DMS79 (cell line): ENCODE data around the gene MCF2L.
"Not testable (repeated sequence)": the region's sequence is repeated elsewhere in the genome, so short reads cannot be mapped to it uniquely, and the experiment has no call there.

Experiments used
- DNase-seq: peaks from one replicate; lab custom pipeline; 2025; lab: John Stamatoyannopoulos, UW

MCF2L gene

DNA sequence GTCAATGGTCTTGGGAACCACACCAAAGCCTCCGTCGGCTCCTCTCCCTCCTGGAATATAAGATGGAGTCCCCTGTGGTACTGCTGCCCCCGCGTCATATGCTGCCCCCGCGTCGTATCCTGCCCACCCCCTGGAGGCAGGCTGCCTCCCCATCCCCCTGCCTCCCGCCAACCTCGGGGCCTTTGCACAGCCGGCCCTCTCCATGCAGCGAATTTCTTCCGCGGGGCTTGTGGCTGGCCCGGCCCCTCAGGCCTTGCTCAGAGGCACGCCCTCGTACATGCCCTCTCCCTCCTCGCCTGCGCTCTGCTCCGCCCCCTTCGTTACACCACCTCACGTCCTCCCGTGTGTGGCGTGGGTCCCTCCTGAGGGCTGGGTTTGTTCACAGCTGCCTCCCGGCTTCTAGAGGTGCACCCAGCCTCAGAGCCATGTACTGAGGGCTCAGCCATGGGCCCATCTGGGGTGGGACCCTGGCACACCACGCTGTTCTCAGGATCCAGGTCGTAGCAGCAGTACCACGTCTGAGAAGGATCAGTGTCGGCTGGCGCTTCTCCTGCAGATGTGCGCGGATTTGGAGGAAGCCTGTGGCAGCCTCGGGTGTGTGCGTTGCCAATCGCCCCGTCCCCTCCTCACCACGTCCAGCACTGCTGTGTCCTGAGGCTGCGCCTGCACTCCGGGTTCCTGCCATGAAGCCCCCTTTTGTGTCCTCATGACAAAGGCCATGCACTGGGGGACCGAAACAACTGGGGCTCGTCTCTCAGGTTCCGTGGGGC lies 47.7 kb downstream of the MCF2L start:
- DNase-seq, result no peak

DNA sequence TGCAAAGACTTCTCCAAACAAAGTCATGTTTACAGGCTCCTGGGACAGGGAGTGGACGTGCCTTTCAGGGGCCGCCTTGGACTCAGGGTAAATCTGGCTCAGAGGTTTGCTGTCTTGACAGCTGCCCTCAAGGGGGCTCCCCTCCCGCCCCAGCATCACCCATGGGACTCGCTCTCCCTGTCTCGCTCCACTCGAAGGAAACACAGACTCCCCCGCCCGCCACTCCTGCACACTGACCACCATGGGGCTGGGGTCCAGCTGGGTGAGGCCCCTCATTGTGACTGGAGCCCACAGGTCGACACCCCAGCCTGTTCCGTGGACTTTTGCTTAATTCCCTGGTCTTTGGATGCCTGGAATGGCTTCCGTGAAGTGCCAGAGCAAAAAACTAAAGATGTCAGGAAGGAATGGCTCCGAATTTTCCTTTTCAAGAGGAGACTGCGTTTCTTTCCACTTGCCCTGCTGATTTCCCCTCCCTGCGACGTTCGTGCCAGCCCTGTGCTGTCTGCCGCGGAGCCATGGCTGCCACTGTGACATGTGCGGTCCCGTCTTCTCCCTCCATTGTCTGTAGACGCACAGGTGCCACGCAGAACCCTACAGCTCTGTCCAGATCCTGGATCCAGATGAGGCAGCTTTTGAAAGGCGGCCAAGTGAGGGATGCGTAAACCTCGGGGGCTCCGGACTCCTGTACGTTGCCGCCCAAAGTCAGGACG lies 48.6 kb downstream of the MCF2L start:
- no peak for DNase-seq

DNA sequence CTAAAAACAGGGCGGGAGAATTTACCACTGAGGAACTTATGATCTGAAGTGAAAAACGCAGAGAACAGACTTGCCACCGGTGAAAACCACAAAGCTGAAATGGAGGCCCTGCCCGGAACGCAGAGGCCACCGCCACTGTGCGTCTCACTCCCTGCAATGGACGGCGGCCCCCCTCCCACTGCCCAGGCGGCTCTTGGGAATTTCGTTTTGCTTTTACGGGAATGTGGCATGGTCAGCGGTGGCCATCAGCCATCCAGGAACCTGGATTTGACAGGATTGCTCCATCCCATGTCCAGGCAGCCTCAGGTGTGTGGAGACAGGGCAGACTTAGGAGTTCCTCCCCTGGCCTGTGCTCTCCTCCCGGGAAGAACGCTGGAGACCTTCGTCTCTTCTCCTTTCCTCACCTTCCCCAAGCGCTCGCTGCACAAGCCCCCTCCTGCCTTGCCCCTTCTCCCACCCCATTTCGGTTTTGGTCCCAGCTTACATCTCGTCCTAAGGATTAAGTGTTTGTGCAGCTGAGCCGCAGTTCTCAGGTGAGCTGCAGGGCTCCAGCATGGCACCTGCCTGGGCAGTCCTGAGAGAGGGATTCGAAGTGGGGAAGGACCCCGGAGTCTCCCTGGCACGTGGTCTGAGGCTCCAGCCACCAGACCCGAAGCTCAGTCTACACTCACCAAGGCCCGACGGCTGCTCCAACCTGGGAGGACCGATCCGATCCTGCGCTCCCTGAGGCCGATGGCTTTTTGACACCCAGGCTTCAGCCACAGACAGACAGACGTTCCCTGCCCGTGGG lies 49.9 kb downstream of the MCF2L start:
- no peak for DNase-seq

GRCh38 chr13:113020323-113021080 lies 51.5 kb downstream of the MCF2L start:
- no peak for DNase-seq

DNA sequence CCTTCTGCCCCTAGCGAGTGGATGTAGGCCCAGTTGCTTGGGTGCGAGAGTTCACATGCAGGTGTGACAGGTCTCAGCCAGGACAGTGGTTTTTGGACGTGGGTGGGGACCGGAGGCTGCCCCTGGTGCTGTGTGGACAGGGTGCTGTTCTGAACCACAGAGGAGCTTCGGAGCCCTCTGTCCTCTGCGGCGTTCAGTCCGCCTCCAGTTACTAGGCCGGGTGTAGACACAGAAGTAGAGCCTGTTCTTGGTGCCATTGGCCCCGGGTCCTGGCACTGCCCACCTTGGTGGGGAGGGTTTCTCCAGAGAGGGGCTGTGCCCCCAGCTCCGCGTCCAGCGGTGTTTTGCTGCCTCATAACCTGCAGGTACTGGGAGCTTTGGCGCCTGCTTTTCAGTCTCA lies 52.4 kb downstream of the MCF2L start:
- DNase-seq, result no peak

GRCh38 chr13:113021811-113022210 lies 52.8 kb downstream of the MCF2L start:
- DNase-seq, result no peak

GRCh38 chr13:113022391-113022744 lies 53.4 kb downstream of the MCF2L start:
- DNase-seq, result no peak

DNA sequence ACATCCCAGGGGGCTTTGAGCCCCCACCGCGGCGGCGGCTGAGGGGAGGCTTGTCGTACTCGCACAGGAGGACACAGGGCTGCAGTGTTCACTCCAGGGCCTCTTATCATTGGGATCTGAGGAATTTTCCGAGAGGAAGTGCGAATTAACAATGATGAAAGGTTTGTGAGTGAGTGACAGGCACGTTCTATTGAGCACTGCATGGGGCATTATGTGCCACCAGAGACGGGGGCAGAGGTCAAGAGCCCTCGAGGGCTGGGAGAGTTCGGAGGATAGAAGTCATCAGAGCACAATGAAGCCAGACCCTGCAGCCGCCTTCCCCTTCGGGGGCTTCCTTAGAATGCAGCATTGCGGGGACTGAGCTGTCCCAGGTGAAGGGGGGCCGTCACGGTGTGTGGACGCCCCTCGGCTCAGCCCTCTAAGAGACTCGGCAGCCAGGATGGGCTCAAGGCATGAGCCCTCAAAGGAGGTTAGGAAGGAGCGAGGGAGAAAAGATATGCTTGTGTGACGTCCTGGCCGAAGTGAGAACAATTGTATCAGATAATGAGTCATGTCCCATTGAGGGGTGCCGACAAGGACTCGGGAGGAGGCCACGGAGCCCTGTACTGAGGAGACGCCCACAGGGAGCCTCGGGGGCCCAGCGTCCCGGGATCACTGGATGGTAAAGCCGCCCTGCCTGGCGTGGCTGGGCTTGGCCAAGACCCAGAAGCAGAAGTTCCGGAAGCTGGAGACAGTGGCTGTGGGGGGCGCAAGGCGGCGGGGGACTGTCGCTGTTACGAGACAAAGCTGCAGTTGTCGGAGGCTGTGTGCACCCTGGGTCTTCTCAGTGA lies 53.9 kb downstream of the MCF2L start:
- DNase-seq, result no peak

DNA sequence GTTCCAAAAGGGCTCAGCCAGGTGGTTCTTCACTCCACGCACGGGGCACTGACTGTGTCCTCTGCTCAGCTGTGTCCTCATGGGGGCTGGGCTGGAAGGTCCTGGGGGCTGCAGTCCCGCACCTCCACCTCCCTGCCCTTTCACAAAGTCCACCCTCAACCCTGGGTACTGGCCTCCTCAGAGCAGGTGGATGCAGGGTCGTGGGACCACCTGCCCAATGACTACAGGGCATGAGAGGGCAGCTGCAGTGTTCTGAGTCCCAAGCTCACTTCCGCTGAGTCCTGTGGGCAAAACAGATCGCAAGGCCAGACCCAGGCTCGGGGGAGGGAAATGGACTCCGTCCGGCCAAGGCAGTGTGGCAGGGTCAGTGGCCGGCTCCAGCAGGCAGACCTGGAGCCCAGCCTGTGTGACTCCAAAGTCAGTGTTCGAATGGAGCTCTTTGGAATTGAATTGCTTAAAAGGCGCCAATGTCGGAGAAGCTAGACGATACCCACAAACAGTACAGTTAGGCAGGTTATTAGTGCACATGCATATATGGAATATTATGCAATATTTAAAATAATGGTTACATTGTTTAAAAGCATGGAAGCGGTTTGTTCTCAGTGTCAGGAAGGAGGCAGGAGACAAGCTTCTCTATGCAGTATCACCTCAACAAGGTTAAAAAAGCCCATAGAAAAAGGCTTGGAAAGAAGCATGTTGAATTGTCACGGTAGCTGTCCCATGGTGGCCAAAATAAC lies 54.8 kb downstream of the MCF2L start:
- no peak for DNase-seq

GRCh38 chr13:113024466-113024865 lies 55.5 kb downstream of the MCF2L start:
- DNase-seq, result no peak

DNA sequence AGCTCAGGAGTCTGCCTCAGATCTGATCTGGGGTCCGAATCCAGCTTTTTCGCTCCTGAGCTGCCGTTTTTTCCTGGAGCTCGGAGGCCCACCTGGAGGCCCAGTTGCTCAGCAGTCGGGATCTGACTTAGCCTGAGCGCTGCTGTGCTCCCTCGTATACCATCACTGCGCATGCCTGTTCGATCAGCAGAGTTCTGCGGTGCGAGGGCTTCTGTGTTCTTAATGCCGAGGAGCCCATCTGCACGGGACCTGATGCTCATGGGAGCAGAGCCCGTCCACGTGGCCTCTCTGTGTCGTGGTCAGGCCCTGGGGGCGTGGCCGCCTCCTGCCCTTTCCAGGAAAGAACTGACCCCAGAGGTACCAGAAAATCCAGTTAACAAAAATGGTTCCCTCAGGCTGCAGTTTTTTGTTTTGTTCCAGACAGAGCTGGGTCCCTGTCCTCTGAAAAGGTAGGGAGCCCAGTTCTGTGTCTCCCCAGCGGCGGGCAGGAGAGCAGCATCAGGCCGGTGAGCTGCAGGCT lies 57.4 kb downstream of the MCF2L start:
- no peak for DNase-seq

DNA sequence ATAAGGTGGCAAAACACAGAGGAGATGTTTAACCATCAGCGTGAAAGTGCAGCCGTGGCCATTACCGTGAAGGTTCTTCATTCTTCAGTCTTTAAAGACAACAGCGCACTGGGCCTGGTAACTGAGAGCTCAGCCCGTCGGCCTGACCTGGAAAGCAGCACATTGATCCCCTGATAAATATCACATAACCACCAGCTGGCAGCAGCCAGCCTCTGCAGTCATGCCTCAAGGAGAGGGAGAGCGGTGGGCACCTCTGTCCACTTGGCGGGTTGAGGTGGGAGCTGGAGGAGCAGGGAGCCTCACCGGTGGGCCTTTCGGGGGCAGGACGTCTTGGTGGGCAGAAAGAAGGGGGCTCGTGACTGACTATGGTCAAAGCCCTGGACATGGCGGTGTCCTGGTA lies 58.1 kb downstream of the MCF2L start:
- no peak for DNase-seq

- no peak for DNase-seq
These were observed 58.6 kb downstream of the MCF2L start for GRCh38 chr13:113027566-113027965.

- DNase-seq, result no peak
These were observed 59.5 kb downstream of the MCF2L start for GRCh38 chr13:113028336-113029060.

DNA sequence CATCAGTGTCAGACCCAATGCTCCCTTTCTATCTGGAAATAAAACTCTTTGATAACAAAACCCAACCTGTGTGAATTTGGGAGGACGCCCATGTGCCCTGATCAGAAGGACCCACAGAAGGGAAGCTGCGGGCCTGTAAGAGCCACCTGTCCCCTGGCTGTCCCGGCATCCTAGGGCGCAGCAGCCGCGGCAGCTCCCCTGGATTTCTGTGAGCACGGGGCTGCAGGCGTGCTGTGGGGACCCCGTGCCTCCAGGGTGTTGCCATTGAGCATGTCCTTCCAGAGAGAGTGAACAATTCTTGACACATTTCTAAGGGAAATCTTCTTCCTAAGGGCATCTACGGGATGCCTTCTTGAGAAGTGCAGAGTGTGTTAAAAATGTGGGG lies 60.0 kb downstream of the MCF2L start:
- DNase-seq, result no peak

DNA sequence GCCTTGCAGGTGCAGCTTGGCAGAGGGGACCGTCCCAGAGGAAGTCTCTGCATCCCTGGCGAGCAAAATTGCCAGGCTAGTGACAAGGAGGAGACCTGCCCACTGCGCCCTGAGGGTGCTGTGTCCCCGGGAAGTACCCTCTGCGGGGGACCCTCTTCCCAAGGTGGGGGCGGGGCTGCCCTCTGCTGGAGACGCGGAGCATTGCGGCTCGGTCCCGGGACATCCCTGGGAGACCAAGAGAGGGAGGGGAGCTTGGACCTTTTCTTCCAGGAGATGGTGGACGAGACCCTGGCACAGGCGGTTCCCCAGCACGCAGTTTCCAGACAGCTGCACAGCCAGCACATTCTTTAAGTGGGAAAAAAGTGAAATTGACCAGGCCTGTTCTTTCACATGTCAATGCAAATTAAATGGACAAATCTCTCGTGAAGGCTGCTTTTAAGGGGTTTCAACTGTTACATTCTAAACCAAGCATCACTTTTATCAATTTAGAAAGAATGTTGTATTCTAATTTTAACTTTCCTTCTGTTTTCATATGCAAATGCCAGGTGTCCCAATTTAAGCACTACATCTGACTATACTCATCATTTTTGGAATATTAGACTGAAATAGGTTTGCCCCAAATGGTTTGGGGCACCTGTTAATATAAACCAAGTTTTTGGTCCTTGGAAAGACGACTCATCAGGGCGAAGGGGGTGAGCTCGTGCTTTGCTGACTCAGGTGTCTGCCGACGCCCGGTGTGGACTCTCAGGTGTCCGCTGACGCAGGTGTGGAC lies 60.7 kb downstream of the MCF2L start:
- peak; percentile 47 for DNase-seq

GRCh38 chr13:113030259-113030640 lies 61.2 kb downstream of the MCF2L start:
- not testable (repeated sequence) for DNase-seq

DNA sequence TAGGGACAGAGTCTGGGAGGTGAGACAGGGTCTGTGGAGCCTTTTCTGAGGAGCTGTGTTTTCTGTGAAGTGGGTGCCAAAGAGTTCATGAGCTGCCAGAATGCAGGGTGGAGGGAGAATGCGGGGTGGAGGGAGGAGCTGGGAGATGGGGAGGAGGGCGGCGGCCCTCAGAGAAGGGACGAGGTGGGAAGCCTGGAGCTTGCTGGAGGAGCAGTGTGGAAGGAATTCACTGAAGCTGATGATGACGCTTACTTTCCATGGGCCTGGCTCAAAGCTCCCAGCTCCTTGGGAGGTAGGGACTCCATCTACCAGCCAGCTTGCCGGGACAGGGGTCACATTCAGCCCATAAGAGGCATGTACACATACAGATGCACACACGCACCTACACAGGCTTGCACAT lies 62.5 kb downstream of the MCF2L start:
- no peak for DNase-seq

DNA sequence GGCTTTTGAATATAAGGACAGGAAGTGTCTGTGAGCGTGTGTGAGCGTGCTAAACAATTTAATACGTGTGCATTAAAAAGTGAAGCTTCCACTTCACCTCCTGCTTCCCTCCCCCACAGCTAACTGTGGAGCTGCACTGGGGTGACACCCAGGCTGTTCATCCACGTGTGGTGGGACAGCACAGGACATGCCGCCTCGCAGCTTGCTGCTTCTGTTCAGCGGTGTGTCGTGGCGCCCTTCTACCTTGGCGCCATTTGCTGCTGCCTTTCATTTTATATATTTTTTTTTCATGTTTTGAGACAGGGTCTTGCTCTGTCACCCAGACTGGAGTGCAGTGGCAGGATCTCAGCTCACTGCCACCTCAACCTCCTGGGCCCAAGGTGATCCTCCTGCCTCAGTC lies 63.3 kb downstream of the MCF2L start:
- no peak for DNase-seq
